Neutrophil (primary cell): Measurements from ENCODE around the gene IL36RN.
"Not testable (repeated sequence)": the region's sequence is repeated elsewhere in the genome, so short reads cannot be mapped to it uniquely, and the experiment has no call there.

Experiments used
- H3K27ac ChIP-seq: fragments of 200-600 bp; sonication (generic); 2 replicates; pipeline ENCODE4 v1.5.1; 2016; ENCODE audit warnings: mild to moderate bottlenecking, moderate library complexity
- H3K27me3 ChIP-seq: fragments of 200-600 bp; sonication (generic); 2 replicates; pipeline ENCODE4 v1.6.0; 2016; ENCODE audit warnings: mild to moderate bottlenecking
- H3K36me3 ChIP-seq: fragments of 200-600 bp; sonication (generic); 2 replicates; pipeline ENCODE4 v1.5.1; 2017
- H3K4me1 ChIP-seq, 2 experiments: fragments of 200-600 bp in 1 of 2; sonication (generic) in 1 of 2; 1 replicate in 1 of 2; 2 replicates in 1 of 2; pipeline versions ENCODE4 v1.5.1 to v1.6.1; 2013 to 2016; ENCODE audit warnings: low read depth in 1 of 2, low read length in 1 of 2, mild to moderate bottlenecking in 1 of 2, moderate library complexity in 1 of 2; ENCODE audit not compliant: control insufficient read depth in 1 of 2, insufficient read depth in 1 of 2
- H3K4me3 ChIP-seq, 2 experiments: fragments of 200-600 bp in 1 of 2; sonication (generic) in 1 of 2; 1 replicate in 1 of 2; 2 replicates in 1 of 2; pipeline ENCODE4 v1.5.1; 2013 to 2016; ENCODE audit warnings: low read depth in 1 of 2, low read length in 1 of 2, mild to moderate bottlenecking in 1 of 2, moderate library complexity in 1 of 2
- H3K9me3 ChIP-seq: fragments of 200-600 bp; sonication (generic); 2 replicates; pipeline ENCODE4 v1.5.1; 2016
- CTCF ChIP-seq: fragments of 200-600 bp; sonication (generic); IDR thresholded peaks from 2 replicates; pipeline ENCODE4 v1.5.1; 2016; ENCODE audit warnings: antibody characterized with exemption

IL36RN gene

GRCh38 chr2:113093613-113093977 is 34.6 kb downstream of the IL36RN start:
- peaks cover 10 to 13% of the 10 kb centered on the region in 2 experiments for H3K4me1 ChIP-seq
- no peaks in the 10 kb centered on the region for H3K9me3 ChIP-seq
- TF ChIP-seq CTCF: no peak
- H3K27me3 ChIP-seq: no peaks in the 10 kb centered on the region
- no peak overlapping the region for H3K27ac ChIP-seq
- H3K4me3 ChIP-seq: no peak overlapping the region
- no peaks in the 10 kb centered on the region for H3K36me3 ChIP-seq

- not testable (repeated sequence) for H3K4me1 ChIP-seq
Observed at GRCh38 chr2:113096306-113096705, 37.3 kb downstream of the IL36RN start.

GRCh38 chr2:113096842-113097618 is 38.0 kb downstream of the IL36RN start:
- not testable (repeated sequence) for H3K27ac ChIP-seq, H3K27me3 ChIP-seq, H3K9me3 ChIP-seq, H3K4me3 ChIP-seq, H3K4me1 ChIP-seq, H3K36me3 ChIP-seq

More at GRCh38 chr2:113096306-113096705, 37.3 kb downstream of the IL36RN start:
- H3K9me3 ChIP-seq, H3K4me3 ChIP-seq, H3K27me3 ChIP-seq, H3K27ac ChIP-seq, H3K36me3 ChIP-seq: not testable (repeated sequence)

- no peak overlapping the region for H3K4me3 ChIP-seq
- H3K36me3 ChIP-seq: no peaks in the 10 kb centered on the region
- no peak for TF ChIP-seq CTCF
- H3K9me3 ChIP-seq: no peaks in the 10 kb centered on the region
- no peaks in the 10 kb centered on the region for H3K27me3 ChIP-seq
- H3K27ac ChIP-seq: no peak overlapping the region
- no peaks in the 10 kb centered on the region for H3K4me1 ChIP-seq
Observed at GRCh38 chr2:113098041-113098440, 39.0 kb downstream of the IL36RN start.

GRCh38 chr2:113098532-113098931 is 39.5 kb downstream of the IL36RN start:
- no peak overlapping the region for H3K27ac ChIP-seq

GRCh38 chr2:113102133-113102532 is 43.1 kb downstream of the IL36RN start:
- H3K4me1 ChIP-seq: no peaks in the 10 kb centered on the region
- H3K27ac ChIP-seq: no peak overlapping the region

More at GRCh38 chr2:113098532-113098931, 39.5 kb downstream of the IL36RN start:
- no peaks in the 10 kb centered on the region for H3K4me1 ChIP-seq
- H3K4me3 ChIP-seq: no peak overlapping the region
- H3K36me3 ChIP-seq: no peaks in the 10 kb centered on the region
- TF ChIP-seq CTCF: no peak
- no peaks in the 10 kb centered on the region for H3K9me3 ChIP-seq
- no peaks in the 10 kb centered on the region for H3K27me3 ChIP-seq

More at GRCh38 chr2:113102133-113102532, 43.1 kb downstream of the IL36RN start:
- no peak for TF ChIP-seq CTCF
- Histone ChIP-seq H3K9me3 (no peaks in the 10 kb centered on the region), H3K27me3 (no peaks in the 10 kb centered on the region), H3K4me3 (no peak overlapping the region), H3K36me3 (no peaks in the 10 kb centered on the region)
